Measurements from ENCODE around the gene ZNF679.
"Not testable (repeated sequence)": the region's sequence is repeated elsewhere in the genome, so short reads cannot be mapped to it uniquely, and the experiment has no call there.

ZNF679 gene

DNA sequence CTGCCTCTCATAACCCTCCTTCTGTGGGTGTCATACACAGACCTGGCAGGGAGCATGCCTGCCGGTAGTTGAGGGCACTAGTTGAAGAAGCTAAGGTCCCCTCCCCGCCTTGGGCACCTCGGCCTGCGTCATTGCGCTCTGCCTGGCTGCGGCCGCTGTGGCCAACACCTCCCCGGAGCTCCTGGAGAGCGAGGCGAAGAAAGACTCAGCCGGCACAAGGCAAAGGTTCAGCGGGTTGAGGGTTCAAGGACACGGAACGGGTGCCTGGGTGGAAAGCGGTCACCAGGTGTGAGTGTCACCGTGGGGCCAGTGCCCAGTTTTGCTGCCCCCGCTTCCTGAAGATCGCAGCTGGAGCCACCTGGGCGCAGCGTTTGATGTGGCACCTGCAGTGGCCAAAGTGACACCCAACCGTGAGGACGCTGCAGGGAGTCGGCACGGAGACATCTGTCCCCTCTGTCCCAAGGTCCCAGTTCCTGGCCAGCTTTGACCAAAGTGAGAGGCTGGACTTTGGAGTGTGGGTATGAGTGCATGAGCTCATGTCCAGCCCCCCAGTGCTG, 36.0 kb upstream of the ZNF679 start:
- Histone ChIP-seq H4K20me1 (ENCODE audit: insufficient read depth, low read length) (no peaks in the 10 kb centered on the region), H3K4me1 (ENCODE audit: insufficient read depth, low read length) (no peaks in the 10 kb centered on the region), H3K36me3 (ENCODE audit: insufficient read depth, low read length) (no peaks in the 10 kb centered on the region), H3K9me3 (ENCODE audit: insufficient read depth, low read length, severe bottlenecking) (peaks cover 7% of the 10 kb centered on the region), H3K27me3 (ENCODE audit: insufficient read depth, low read length, poor library complexity) (no peaks in the 10 kb centered on the region), H3K27ac (ENCODE audit: low read length) (no peak overlapping the region), H3K79me2 (ENCODE audit: insufficient read depth, low read length) (no peaks in the 10 kb centered on the region), H2AFZ (ENCODE audit: low read depth, low read length) (no peak overlapping the region), H3K4me3 (ENCODE audit: low read depth in 1 of 2, low read length in 2 of 2) (no peak overlapping the region), H3K9ac (ENCODE audit: low read depth, low read length) (no peak overlapping the region), H3K4me2 (ENCODE audit: insufficient read depth, low read length) (no peak overlapping the region)
- no peak for DNase-seq
- TF ChIP-seq, protein P1, sequence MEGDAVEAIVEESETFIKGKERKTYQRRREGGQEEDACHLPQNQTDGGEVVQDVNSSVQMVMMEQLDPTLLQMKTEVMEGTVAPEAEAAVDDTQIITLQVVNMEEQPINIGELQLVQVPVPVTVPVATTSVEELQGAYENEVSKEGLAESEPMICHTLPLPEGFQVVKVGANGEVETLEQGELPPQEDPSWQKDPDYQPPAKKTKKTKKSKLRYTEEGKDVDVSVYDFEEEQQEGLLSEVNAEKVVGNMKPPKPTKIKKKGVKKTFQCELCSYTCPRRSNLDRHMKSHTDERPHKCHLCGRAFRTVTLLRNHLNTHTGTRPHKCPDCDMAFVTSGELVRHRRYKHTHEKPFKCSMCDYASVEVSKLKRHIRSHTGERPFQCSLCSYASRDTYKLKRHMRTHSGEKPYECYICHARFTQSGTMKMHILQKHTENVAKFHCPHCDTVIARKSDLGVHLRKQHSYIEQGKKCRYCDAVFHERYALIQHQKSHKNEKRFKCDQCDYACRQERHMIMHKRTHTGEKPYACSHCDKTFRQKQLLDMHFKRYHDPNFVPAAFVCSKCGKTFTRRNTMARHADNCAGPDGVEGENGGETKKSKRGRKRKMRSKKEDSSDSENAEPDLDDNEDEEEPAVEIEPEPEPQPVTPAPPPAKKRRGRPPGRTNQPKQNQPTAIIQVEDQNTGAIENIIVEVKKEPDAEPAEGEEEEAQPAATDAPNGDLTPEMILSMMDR (IDR thresholded peaks at IDR 0.05; ENCODE audit: borderline replicate concordance, extremely low read depth, low read length, poor library complexity, severe bottlenecking) = no peak
- no peak for TF ChIP-seq EZH2 (IDR thresholded peaks at IDR 0.05; ENCODE audit: borderline replicate concordance, low read depth, low read length, severe bottlenecking)
- ATAC-seq (ENCODE audit: insufficient read depth, low read depth) = no peak

DNA sequence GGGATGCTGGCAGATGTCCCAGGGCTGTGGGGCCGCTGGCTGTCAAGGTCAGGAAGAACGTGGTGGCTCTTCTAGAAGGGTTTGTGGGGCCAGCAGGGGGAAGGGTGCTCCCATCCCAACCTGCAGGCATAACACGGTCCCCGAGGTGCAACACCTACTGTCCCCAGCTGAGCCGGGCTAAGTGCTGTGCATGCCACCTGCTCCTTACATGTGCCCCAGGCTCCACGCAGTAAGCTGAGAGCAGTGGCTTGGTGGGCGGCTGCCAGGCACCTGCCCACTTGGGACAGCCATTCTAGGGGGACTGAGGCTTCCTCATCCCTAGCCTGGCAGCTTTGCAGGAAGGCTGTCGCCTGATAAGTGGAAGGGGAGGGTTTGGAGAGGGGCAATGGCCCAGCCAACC, 35.5 kb upstream of the ZNF679 start:
- Histone ChIP-seq H4K20me1 (ENCODE audit: insufficient read depth, low read length) (no peaks in the 10 kb centered on the region), H3K4me1 (ENCODE audit: insufficient read depth, low read length) (no peaks in the 10 kb centered on the region), H3K36me3 (ENCODE audit: insufficient read depth, low read length) (no peaks in the 10 kb centered on the region), H3K79me2 (ENCODE audit: insufficient read depth, low read length) (no peaks in the 10 kb centered on the region), H3K27me3 (ENCODE audit: insufficient read depth, low read length, poor library complexity) (no peaks in the 10 kb centered on the region), H3K9ac (ENCODE audit: low read depth, low read length) (no peak overlapping the region), H3K9me3 (ENCODE audit: insufficient read depth, low read length, severe bottlenecking) (peaks cover 7% of the 10 kb centered on the region), H2AFZ (ENCODE audit: low read depth, low read length) (no peak overlapping the region), H3K27ac (ENCODE audit: low read length) (no peak overlapping the region), H3K4me2 (ENCODE audit: insufficient read depth, low read length) (no peak overlapping the region), H3K4me3 (ENCODE audit: low read depth in 1 of 2, low read length in 2 of 2) (no peak overlapping the region)
- no peak for TF ChIP-seq EZH2 (IDR thresholded peaks at IDR 0.05; ENCODE audit: borderline replicate concordance, low read depth, low read length, severe bottlenecking)
- TF ChIP-seq, protein P1 (IDR thresholded peaks at IDR 0.05; ENCODE audit: borderline replicate concordance, extremely low read depth, low read length, poor library complexity, severe bottlenecking) = no peak
- ATAC-seq (ENCODE audit: insufficient read depth, low read depth) (no peak), DNase-seq (no peak)

DNA sequence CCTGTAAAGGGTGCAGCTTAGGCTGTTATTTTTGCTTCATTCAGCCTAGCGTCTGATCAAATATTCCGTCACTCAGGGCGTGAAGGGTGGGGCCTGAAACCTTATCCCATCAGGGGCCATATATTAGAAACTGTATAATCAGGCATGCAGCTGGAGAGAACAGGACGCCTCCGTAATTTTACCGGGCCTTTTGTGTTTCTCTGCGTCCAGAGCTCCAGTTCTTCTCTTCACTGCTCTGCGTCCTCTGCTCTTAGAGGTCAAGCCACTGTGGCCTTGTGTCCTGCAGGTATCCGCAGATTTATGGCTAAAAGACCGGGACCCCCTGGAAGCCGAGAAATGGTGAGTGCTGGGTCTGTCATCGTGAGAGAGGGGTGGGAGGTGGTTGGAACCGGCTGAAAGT, 21.4 kb upstream of the ZNF679 start, which contains the start of gene ZNF735:
Gene ZNF735 (plus strand): TSS at position 301 of the 400 bp plus-strand sequence. CDS start 0 bp downstream, at position 301.
- no peak within 1 kb of the TSS for H3K4me2 ChIP-seq (ENCODE audit: insufficient read depth, low read length)
- H3K36me3 ChIP-seq (ENCODE audit: insufficient read depth, low read length) = no peaks in the 10 kb centered on the region
- no peak for TF ChIP-seq EZH2 (IDR thresholded peaks at IDR 0.05; ENCODE audit: borderline replicate concordance, low read depth, low read length, severe bottlenecking)
- TF ChIP-seq, protein P1 (IDR thresholded peaks at IDR 0.05; ENCODE audit: borderline replicate concordance, extremely low read depth, low read length, poor library complexity, severe bottlenecking) = no peak
- no peak within 1 kb of the TSS for H2AFZ ChIP-seq (ENCODE audit: low read depth, low read length)
- no peaks in the 10 kb centered on the region for H3K9me3 ChIP-seq (ENCODE audit: insufficient read depth, low read length, severe bottlenecking)
- ATAC-seq (ENCODE audit: insufficient read depth, low read depth) (no peak), DNase-seq (no peak)
- no peaks in the 10 kb centered on the region for H4K20me1 ChIP-seq (ENCODE audit: insufficient read depth, low read length)
- H3K4me3 ChIP-seq (ENCODE audit: low read depth in 1 of 2, low read length in 2 of 2) = no peak within 1 kb of the TSS
- H3K9ac ChIP-seq (ENCODE audit: low read depth, low read length) = no peak within 1 kb of the TSS
- no peaks in the 10 kb centered on the region for H3K79me2 ChIP-seq (ENCODE audit: insufficient read depth, low read length)
- H3K27me3 ChIP-seq (ENCODE audit: insufficient read depth, low read length, poor library complexity) = no peaks in the 10 kb centered on the region
- H3K4me1 ChIP-seq (ENCODE audit: insufficient read depth, low read length) = no peaks in the 10 kb centered on the region
- H3K27ac ChIP-seq (ENCODE audit: low read length) = no peak within 1 kb of the TSS

DNA sequence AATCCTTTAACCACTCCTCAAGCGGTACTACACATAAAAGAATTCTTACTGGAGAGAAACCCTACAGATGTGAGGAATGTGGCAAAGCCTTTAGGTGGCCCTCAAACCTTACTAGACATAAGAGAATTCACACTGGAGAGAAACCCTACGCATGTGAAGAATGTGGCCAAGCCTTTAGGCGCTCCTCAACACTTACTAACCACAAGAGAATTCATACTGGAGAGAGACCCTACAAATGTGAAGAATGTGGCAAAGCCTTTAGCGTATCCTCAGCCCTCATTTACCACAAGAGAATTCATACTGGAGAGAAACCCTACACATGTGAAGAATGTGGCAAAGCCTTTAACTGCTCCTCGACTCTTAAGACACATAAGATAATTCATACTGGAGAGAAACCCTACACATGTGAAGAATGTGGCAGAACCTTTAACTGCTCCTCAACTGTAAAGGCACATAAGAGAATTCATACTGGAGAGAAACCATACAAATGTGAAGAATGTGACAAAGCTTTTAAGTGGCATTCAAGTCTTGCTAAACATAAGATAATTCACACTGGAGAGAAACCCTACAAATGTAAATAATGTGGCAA, 8.5 kb upstream of the ZNF679 start:
- H3K9ac ChIP-seq (ENCODE audit: low read depth, low read length); H3K4me1 ChIP-seq (ENCODE audit: insufficient read depth, low read length); H3K27me3 ChIP-seq (ENCODE audit: insufficient read depth, low read length, poor library complexity); H4K20me1 ChIP-seq (ENCODE audit: insufficient read depth, low read length); DNase-seq; H3K4me3 ChIP-seq (ENCODE audit: low read depth in 1 of 2, low read length in 2 of 2); H3K79me2 ChIP-seq (ENCODE audit: insufficient read depth, low read length); H3K36me3 ChIP-seq (ENCODE audit: insufficient read depth, low read length); ATAC-seq (ENCODE audit: insufficient read depth, low read depth); H2AFZ ChIP-seq (ENCODE audit: low read depth, low read length); H3K4me2 ChIP-seq (ENCODE audit: insufficient read depth, low read length); H3K27ac ChIP-seq (ENCODE audit: low read length): not testable (repeated sequence)
- peaks cover 33% of the 10 kb centered on the region for H3K9me3 ChIP-seq (ENCODE audit: insufficient read depth, low read length, severe bottlenecking)
